Activated naive CD8-positive, alpha-beta T cell treated with anti-CD3 and anti-CD28 coated beads, Interleukin-2, amount 50 U/mL, for 16 hours (primary cell): Measurements from ENCODE around the gene TPPP.
"Not testable (repeated sequence)": the region's sequence is repeated elsewhere in the genome, so short reads cannot be mapped to it uniquely, and the experiment has no call there.

Experiments
- DNase-seq: peaks from one replicate; pipeline ENCODE4 v3.0.0-alpha.2; 2020; ENCODE audit warnings: low read depth, low spot score

Gene TPPP

GRCh38 chr5:693271-694041 lies at the start of gene TPPP:
TSS of gene TPPP (minus strand) at chr5:693352. CDS start at chr5:678060, 15,292 bp downstream.
- DNase-seq, result peak; percentile 64

- DNase-seq, result not testable (repeated sequence)
Observed at GRCh38 chr5:742276-742675, 49.1 kb upstream of the TPPP start.

GRCh38 chr5:734145-734544 lies 41.0 kb upstream of the TPPP start:
- not testable (repeated sequence) for DNase-seq

GRCh38 chr5:732754-733454 lies 39.8 kb upstream of the TPPP start:
- not testable (repeated sequence) for DNase-seq

- not testable (repeated sequence) for DNase-seq
Observed at GRCh38 chr5:729225-729624, 36.1 kb upstream of the TPPP start.

- not testable (repeated sequence) for DNase-seq
Observed at GRCh38 chr5:727087-727486, 33.9 kb upstream of the TPPP start.

GRCh38 chr5:723865-724264 lies 30.7 kb upstream of the TPPP start:
- DNase-seq, result not testable (repeated sequence)

- DNase-seq, result not testable (repeated sequence)
Observed at GRCh38 chr5:723309-723708, 30.2 kb upstream of the TPPP start.

- DNase-seq, result not testable (repeated sequence)
Observed at GRCh38 chr5:719379-719778, 26.2 kb upstream of the TPPP start.

GRCh38 chr5:717143-717542 lies 24.0 kb upstream of the TPPP start:
- DNase-seq, result no peak

GRCh38 chr5:716740-717139 lies 23.6 kb upstream of the TPPP start:
- DNase-seq, result not testable (repeated sequence)

- not testable (repeated sequence) for DNase-seq
Observed at GRCh38 chr5:715636-716035, 22.5 kb upstream of the TPPP start.

- DNase-seq, result not testable (repeated sequence)
Observed at GRCh38 chr5:714215-715118, 21.3 kb upstream of the TPPP start.

- DNase-seq, result not testable (repeated sequence)
Observed at GRCh38 chr5:713686-714085, 20.5 kb upstream of the TPPP start.

- not testable (repeated sequence) for DNase-seq
Observed at GRCh38 chr5:708848-709517, 15.8 kb upstream of the TPPP start.

GRCh38 chr5:708374-708773 lies 15.2 kb upstream of the TPPP start:
- DNase-seq, result not testable (repeated sequence)

GRCh38 chr5:706127-706526 lies 13.0 kb upstream of the TPPP start:
- DNase-seq, result not testable (repeated sequence)

GRCh38 chr5:696753-697702 lies 3.9 kb upstream of the TPPP start:
- not testable (repeated sequence) for DNase-seq

- not testable (repeated sequence) for DNase-seq
Observed at GRCh38 chr5:696191-696590, 3.0 kb upstream of the TPPP start.

GRCh38 chr5:695475-695874 lies 2.3 kb upstream of the TPPP start:
- not testable (repeated sequence) for DNase-seq
